Raji (cell line): ENCODE data around the gene KPNA1.

Source experiments
- POLR2A ChIP-seq: IDR thresholded peaks from 2 replicates; pipeline ENCODE4 v1.6.1; 2011; ENCODE audit warnings: low read depth, low read length, control low read depth; ENCODE audit not compliant: insufficient read depth

The KPNA1 gene

DNA sequence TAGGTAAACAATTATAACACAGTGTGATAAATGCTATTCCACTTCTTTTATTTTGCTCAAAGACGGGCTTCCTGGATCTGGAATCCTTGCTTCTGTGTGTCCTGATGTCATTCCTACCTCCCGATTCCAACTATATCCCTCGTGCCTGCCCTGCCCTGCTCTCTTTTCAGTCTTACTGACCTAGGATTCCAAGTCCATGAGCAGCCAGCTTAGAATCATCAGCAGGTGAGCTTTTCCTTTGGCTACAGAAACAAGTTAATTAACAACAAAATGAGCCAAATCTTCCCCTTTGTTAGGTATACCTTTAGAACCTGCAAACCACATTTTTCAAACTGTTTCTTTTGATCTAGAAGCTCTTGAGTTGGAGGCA lies 21.9 kb upstream of the KPNA1 start:
- no peak for TF ChIP-seq POLR2A

GRCh38 chr3:122535964-122536631 lies 21.4 kb upstream of the KPNA1 start:
- TF ChIP-seq POLR2A = no peak

DNA sequence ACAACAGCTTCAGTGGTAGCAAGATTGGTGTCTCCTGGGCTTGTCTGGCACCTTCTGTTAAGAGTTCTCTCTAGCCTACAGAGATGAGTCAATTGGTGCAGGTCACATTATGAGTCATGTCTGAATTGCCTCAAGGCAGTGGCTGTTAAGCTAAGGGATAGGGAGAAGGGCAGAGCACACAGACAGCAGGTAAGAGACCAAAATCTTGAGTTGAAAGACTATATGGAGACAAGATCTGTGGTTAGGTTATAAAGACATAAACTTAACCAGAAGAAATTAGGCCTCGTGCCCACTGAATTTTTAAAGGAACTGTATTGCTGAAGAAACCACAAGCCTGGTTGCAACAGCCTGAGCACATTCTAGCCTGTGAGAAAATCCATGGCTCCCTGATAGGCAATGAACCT lies 19.2 kb upstream of the KPNA1 start:
- no peak for TF ChIP-seq POLR2A

- TF ChIP-seq POLR2A = no peak
Observed at GRCh38 chr3:122533480-122533879, 18.7 kb upstream of the KPNA1 start.

GRCh38 chr3:122530164-122530563 lies 15.4 kb upstream of the KPNA1 start:
- TF ChIP-seq POLR2A = no peak

GRCh38 chr3:122523317-122523716 lies 8.6 kb upstream of the KPNA1 start:
- TF ChIP-seq POLR2A = no peak

DNA sequence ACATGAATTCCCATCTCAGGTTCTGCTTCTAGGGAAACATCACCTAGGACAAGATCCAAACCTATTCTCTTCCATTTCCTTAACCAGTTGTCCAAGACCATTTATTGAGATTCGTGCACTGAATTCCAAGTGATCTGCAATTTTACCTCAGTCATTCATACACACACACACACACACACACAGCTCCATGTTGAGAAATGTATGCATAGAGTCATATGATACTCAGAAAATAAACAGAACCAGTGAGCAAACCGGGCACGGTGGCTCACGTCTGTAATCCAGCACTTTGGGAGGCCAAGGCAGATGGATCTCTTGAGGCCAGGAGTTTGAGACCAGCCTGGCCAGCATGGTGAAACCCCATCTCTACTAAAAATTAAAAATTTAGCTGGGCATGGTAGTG lies 6.1 kb upstream of the KPNA1 start:
- no peak for TF ChIP-seq POLR2A

- TF ChIP-seq POLR2A = no peak
Observed at GRCh38 chr3:122519693-122520092, 5.0 kb upstream of the KPNA1 start.

- TF ChIP-seq POLR2A = no peak
Observed at GRCh38 chr3:122516846-122517360, 2.2 kb upstream of the KPNA1 start.

- no peak for TF ChIP-seq POLR2A
Observed at GRCh38 chr3:122515870-122516269, 1.1 kb upstream of the KPNA1 start.

GRCh38 chr3:122515020-122515468 lies 305 bp upstream of the KPNA1 start:
- no peak for TF ChIP-seq POLR2A

GRCh38 chr3:122513386-122514122 lies 1.2 kb downstream of the KPNA1 start:
- TF ChIP-seq POLR2A = no peak

- TF ChIP-seq POLR2A = no peak
Observed at GRCh38 chr3:122512284-122512683, 2.5 kb downstream of the KPNA1 start.

- TF ChIP-seq POLR2A = no peak
Observed at GRCh38 chr3:122510878-122511535, 3.7 kb downstream of the KPNA1 start.

DNA sequence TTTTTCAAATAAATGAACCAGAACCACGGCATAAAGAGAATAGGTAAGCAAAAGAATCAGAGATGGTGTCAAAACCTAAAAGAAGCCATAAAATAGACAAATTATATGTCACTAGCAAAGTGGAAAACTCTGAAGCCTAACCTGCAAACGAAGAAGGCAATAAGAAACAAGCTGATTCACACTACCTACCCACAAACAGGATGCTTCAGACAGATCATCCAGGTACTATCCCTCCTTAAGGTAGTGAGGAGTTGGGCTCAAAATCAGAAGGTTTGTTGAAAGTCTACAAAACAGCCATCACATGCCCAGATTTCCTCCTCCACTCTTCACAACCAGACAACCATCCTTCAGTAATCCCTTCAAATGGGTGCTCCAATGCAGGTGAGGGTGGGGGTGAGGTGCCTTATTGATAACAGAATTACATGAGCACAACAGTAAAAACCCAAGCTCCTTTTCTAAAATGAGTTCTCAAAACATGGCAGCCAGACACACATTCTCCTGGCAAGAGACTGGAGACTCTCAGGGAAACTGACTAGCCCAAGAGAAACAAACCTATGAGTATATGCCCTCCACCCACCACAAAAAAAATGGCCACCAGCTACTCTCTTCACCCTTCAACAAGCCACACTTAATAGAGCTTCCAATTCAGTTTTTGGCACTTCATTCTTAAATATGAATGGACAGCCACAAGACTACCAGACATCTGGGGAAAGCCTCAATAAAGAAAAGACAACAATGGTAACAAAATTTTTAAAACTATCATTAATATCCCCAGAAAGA lies 6.4 kb downstream of the KPNA1 start:
- TF ChIP-seq POLR2A = no peak
